ENCODE measurements around the gene NCBP3.
"Not testable (repeated sequence)": the region's sequence is repeated elsewhere in the genome, so short reads cannot be mapped to it uniquely, and the experiment has no call there.

Gene NCBP3

GRCh38 chr17:3788200-3788599 is 57.8 kb downstream of the NCBP3 start:
- no peak for DNase-seq (ENCODE audit: low read depth)

GRCh38 chr17:3785323-3785722 is 60.7 kb downstream of the NCBP3 start:
- not testable (repeated sequence) for DNase-seq (ENCODE audit: low read depth)

- no peak for DNase-seq (ENCODE audit: low read depth)
These were observed 63.3 kb downstream of the NCBP3 start for GRCh38 chr17:3782751-3783150.

- DNase-seq (ENCODE audit: low read depth) = no peak
These were observed 65.1 kb downstream of the NCBP3 start for GRCh38 chr17:3780986-3781385.

GRCh38 chr17:3777366-3778120 is 68.5 kb downstream of the NCBP3 start:
- DNase-seq (ENCODE audit: low read depth) = no peak

- no peak for DNase-seq (ENCODE audit: low read depth)
These were observed 72.1 kb downstream of the NCBP3 start for GRCh38 chr17:3773966-3774365.

GRCh38 chr17:3773511-3773910 is 72.5 kb downstream of the NCBP3 start:
- peak; percentile 21 for DNase-seq (ENCODE audit: low read depth)

- no peak for DNase-seq (ENCODE audit: low read depth)
These were observed 73.3 kb downstream of the NCBP3 start for GRCh38 chr17:3772764-3773163.

- no peak for DNase-seq (ENCODE audit: low read depth)
These were observed 74.9 kb downstream of the NCBP3 start for GRCh38 chr17:3771140-3771539.

- DNase-seq (ENCODE audit: low read depth) = no peak
These were observed 75.6 kb downstream of the NCBP3 start for GRCh38 chr17:3770466-3770865.

GRCh38 chr17:3768769-3769168 is 77.3 kb downstream of the NCBP3 start:
- DNase-seq (ENCODE audit: low read depth) = no peak

- DNase-seq (ENCODE audit: low read depth) = no peak
These were observed 77.7 kb downstream of the NCBP3 start for GRCh38 chr17:3768341-3768740.

GRCh38 chr17:3766779-3767178 is 79.3 kb downstream of the NCBP3 start:
- DNase-seq (ENCODE audit: low read depth) = no peak

GRCh38 chr17:3765981-3766380 is 80.1 kb downstream of the NCBP3 start:
- no peak for DNase-seq (ENCODE audit: low read depth)

- no peak for DNase-seq (ENCODE audit: low read depth)
These were observed 82.3 kb downstream of the NCBP3 start for GRCh38 chr17:3763777-3764170.

- no peak for DNase-seq (ENCODE audit: low read depth)
These were observed 82.9 kb downstream of the NCBP3 start for GRCh38 chr17:3762922-3763776.

- no peak for DNase-seq (ENCODE audit: low read depth)
These were observed 84.1 kb downstream of the NCBP3 start for GRCh38 chr17:3761918-3762380.

- DNase-seq (ENCODE audit: low read depth) = no peak
These were observed 84.8 kb downstream of the NCBP3 start for GRCh38 chr17:3761036-3761917.

- no peak for DNase-seq (ENCODE audit: low read depth)
These were observed 86.3 kb downstream of the NCBP3 start for GRCh38 chr17:3759597-3760216.

- no peak for DNase-seq (ENCODE audit: low read depth)
These were observed 90.6 kb downstream of the NCBP3 start for GRCh38 chr17:3755335-3756030.
